HG03457 (cell line): ENCODE data around the gene RHO.

Experiments
- ATAC-seq: cut with Tn5 transposase; IDR thresholded peaks from one replicate; pipeline ENCODE4 v1.9.1; 2021; ENCODE audit warnings: moderate number of reproducible peaks; ENCODE audit not compliant: unreplicated experiment

RHO gene

DNA sequence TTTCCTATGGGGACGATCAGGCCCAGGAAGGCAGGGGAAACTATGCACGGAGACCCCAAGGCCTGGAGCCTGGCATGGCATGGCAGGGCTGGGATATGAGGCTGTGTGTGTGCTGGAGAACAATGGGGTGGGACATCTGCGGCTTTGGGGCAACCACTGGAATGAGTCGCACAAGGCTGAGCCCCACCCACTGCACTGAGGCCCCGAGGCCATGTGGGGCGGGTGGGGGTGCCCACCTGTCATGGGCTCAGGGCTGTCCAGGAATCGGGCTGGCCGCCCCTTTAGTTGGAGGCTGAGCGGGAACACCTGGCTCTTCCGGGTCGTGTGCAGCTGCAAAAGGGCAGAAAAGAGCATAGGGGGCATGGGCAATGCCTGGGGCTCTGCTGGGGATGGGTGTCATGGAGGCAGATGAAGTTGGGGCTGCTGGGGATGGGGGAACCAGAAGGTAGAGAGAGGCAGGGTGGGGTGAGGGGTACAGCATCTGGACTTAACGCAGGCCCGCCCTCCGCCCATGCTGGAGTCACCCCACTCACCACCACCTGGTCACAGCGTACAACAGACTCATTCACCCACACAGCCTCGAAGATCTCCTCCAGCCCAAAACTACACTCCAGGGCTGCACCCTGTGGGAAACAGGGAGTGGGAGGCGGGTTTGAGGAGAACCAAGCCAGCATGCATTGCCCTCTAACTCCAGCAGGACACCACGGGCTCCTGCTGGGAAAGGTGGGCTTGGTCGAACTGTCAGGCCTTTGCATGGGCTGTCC lies 47.0 kb downstream of the RHO start:
- no peak for ATAC-seq

DNA sequence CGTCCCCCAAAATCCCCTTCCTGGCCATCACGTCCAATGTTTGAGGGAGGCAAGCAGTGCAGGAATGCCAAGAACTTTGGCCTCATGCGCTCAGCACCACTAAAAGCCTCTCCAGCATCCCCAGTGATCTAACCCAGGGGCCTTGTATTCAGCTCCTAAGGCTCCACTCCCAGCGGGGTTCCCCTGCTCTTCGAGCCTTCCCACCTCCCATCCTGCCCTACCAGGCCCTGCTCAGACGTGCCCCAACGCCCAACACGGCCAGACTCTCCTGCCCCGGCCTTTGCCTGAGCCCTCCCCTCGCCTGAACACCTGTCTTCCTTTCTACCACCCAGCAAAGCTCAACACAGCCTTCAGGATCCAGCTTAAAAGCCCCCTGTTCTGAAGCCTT lies 47.6 kb downstream of the RHO start:
- no peak for ATAC-seq

DNA sequence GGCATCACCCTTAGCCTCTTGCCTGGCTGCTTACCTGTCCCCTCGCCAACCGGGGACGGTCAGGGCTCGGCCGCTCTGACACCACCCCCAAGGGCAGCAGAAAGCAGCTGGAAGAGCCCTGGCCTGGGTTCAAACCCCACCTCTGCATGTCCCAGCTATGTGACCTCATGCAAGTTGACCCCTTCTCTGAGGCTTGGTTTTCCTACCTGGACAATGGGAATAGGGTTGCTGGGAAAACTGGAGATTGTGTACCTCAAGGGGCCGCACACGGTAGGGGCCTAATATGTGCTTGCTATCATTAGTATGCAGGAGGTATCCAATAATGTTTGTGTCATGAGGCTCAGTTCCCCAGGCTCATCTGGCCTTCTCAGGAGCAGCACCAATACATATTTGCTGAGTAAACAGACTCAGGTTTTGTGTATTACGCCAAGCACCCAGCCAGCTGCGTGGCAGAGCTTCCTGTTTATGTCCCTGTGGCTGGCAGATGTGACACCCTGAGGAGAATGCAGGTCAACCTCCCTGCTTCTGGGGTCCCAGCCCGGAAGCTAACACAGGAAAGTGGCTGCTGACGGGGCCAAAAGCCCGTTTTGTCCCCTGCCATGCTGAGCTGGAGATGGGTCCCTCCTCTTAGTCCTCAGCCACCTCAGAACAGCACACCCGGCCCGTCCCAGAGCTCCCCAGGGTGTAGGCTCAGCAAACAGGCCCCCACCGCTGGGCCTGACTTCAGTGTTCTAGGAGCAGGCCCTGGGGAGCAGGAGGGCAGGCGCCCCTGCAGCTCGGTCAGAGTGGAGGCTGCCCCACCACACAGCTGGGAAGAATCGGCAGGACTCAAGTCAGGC lies 48.3 kb downstream of the RHO start:
- no peak for ATAC-seq

DNA sequence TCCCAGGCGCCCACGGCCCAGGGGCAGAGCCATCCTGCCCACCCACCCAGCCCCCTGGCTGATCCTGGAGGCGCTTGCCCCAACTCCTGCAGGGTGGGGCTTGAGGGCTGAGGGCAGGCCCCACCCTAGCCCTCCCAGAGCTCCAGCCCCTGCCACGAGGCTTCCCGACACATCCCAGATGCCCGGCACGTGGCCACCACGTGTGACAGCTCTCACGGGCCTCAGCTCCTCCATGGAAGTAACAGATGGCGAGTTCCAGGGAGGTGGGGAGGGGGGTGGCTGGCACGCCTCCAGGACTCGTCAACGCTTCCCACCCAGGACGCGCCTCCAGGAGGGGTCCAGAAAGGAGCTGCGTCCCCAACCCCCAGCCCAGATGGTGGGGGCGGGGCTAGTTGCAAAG lies 48.9 kb downstream of the RHO start:
- no peak for ATAC-seq

DNA sequence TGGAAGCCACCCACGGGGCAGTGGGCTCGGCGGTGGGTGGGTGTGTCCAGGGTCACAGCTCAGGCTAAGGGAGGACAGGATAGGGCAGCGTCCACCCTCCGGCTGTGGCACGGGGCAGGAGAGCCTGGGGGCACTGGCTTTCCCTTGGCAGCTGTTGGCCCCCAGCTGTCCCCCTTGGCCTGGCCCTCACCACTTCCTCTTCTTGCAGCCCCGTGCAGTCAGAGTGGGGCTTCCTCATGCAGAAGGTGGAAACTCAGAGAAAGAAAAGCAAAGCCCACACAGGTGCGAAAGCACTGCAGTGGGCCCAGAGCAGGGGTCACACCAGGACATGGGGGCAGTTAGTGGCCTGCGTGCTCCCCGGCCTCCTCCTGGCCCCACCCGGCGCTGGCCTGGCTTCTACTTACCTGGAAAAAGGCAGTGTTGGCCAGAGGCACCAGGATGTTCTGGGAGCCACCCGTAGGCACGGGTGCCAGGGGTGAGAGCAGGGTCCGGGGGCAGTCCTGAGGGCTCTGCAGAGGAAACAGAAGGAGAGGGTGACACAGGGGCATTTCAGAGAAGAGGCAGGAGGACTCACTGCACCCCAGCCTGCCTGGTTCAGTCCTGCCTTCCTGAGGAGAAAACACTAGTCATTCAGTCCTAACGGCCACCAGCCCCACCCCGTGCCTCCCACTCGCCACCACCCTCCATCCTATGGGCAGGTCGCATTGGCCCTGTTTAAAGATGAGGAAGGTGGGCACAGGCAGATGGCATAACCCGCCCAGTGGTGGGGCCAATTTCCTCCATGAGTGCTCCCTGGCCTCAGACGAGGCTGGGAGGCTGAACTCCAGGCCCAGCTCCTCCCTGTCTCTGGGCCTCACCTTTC lies 49.7 kb downstream of the RHO start:
- ATAC-seq = no peak

DNA sequence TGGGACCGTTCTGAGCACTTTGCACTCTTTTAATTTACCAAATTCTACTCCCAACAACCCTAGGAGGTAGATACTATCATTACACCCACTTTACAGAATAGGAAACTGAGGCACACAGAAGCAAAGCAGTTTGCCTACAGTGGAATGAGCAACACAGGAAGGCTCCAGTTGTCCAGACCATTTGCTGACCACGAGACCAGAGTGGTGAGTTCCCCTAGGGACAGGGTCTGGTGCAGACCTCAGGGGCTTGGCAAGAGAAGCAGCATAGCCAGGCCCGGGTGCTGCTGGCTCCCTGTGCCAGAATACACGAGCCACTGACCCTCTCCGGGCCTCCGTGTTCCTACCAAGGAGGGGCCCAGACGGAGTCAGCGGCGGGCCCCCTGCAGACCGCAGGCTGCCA lies 51.6 kb downstream of the RHO start:
- no peak for ATAC-seq

DNA sequence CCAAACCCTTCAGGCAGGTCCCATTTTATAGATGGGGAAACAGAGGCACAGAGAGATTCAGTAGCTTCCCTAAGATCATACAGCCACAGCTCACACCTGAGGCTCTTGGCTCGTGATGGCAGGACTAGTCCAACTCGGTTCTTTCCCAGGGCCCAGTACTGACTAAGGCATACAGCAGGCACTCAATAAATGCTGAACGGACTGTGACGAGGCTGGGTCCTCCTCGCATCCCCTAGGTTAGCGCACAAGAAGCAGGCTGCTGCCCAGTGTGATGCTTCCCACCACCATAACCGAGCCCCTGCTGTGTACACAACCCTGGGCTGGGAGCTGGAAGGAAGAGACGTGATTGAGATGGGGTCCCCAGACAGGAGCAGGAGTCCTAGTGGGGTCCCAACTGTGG lies 53.2 kb downstream of the RHO start:
- ATAC-seq = no peak

DNA sequence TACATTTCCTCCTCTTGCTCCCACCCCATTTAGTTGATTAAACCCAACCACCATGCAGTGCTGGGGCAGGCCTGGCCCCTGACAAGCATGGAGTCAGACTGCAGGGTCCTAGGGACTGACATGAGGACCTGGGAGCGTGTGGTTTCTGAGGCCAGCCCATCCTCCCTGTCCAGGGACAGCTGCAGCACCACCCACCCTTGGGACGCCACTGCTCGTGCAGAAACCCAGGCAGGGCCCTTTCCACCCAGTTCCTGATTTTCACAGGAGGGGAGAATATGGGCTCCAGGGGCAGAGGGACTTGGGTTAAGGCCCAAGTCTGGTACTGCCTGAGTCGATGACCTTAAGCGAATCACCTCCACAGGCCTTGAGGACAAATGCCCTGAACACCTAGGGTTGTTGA lies 54.4 kb downstream of the RHO start:
- no peak for ATAC-seq

DNA sequence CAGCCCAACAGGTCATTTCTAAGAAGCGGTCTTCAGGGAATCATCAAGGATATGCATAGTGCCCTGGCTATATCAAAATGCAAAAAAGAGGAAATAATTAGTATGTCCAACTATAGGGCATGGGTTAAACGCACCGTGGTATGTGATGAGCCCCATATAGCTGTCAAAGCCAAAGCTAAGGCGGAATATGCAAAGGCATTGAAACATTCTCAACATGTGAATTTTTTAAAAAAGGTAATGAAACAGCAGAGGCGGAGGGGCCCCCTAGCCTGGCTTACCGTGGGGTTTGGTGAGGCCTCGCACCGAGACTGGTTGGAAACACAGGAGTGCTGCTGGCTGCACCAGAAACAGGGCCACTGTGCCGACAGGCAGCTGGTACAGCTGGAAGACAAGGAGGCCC lies 54.9 kb downstream of the RHO start:
- no peak for ATAC-seq

DNA sequence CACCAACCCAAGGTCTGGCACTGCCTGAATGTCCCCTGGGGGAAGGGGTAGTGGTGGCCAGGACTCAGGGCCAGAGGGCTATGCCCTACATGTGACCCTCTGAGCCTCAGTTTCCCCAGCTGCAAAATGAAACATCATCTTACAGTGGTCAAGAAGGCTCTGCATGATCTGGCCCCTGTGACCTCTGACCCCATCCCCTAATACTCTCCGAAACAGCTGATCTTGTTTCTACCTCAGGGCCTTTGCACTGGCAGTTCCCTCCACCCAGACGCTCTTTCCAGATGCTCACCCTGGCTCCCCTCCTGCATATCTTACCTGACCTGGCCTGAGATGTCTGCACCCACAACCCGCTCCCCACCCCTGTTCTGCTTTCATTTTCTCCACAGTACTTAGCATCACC lies 56.2 kb downstream of the RHO start:
- ATAC-seq = no peak
